ENCODE results near the gene GPAT3. TPM values are rescaled to one million over a fixed set of nuclear protein-coding genes. Genes with fewer than 3 reads are reported as not detected.

GPAT3 gene
- total and polyA plus RNA-seq, 2 of the 8 experiments (the other 6 are each of a cell fraction or from before 2014, with no cell fraction given) = 0.23 to 2.0 TPM

DNA sequence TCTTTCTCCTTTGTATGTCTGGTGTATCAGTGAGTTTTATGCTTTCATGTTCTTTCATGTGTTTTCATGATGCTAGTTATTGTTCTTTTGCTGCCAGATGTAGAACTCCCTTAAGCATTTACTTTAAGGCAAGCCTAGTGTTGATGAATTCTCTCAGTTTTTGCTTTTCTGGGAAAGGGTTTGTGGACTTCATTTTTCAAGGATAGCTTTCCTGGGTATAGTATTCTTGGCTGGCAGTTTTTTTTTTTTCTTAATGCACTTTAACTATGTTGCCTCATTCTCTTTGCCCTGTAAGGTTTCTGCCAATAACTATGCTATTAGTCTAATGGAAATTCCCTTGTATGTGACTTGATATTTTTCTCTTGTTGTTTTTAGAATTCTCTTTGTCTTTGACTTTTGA lies 77.1 kb downstream of the GPAT3 start:
- no peak overlapping the region for H2BK120ac ChIP-seq (replicated peaks; ENCODE audit: low read depth, low read length)
- H2BK5ac ChIP-seq (ENCODE audit: low read depth, low read length) = no peak overlapping the region
- ChIA-PET POLR2A (ENCODE audit: partially characterized antibody) (no interaction called here), CTCF (ENCODE audit: partially characterized antibody) (interaction anchor here (0.9 kb wide), 1 partner anchor 123 kb away, joined by 4 read pairs; no protein-coding TSS in a partner anchor)
- H3K56ac ChIP-seq (replicated peaks; ENCODE audit: insufficient read length, low read depth, low read length) = no peak overlapping the region
- H3K9ac ChIP-seq (replicated peaks in 1 of 4; ENCODE audit: extremely low read depth in 1 of 4, low read depth in 3 of 4, low read length in 3 of 4) = no peak overlapping the region
- no peak overlapping the region for H3K4me2 ChIP-seq (ENCODE audit: insufficient read depth in 1 of 2, low read depth in 2 of 2, low read length in 2 of 2)
- no peaks in the 10 kb centered on the region for H3K27me3 ChIP-seq (replicated peaks in 1 of 4; ENCODE audit: control insufficient read depth in 3 of 4, extremely low read depth in 1 of 4, insufficient read depth in 3 of 4, low read length in 3 of 4)
- H3K23ac ChIP-seq (ENCODE audit: insufficient read length) = no peak overlapping the region
- no peak overlapping the region for H2AFZ ChIP-seq (ENCODE audit: low read length)
- H3K14ac ChIP-seq (ENCODE audit: insufficient read length) = no peak overlapping the region
- H4K5ac ChIP-seq (ENCODE audit: insufficient read length, low read depth, low read length) = no peak overlapping the region
- no peak overlapping the region for H2BK15ac ChIP-seq (ENCODE audit: low read length)
- H3K79me2 ChIP-seq (ENCODE audit: control insufficient read depth in 1 of 2, insufficient read depth in 2 of 2, low read length in 2 of 2) = no peaks in the 10 kb centered on the region
- DNase-seq (ENCODE audit: low read depth in 1 of 2, low spot score in 2 of 2) = no peak
- no peak for FAIRE-seq
- no peak overlapping the region for H2BK12ac ChIP-seq (ENCODE audit: low read depth, low read length)
- H4K8ac ChIP-seq (ENCODE audit: extremely low read depth, insufficient read depth, low read length) = no peak overlapping the region
- H4K20me1 ChIP-seq (replicated peaks in 1 of 2; ENCODE audit: control insufficient read depth in 1 of 2, insufficient read depth in 2 of 2, low read length in 2 of 2) = no peaks in the 10 kb centered on the region
- H3K23me2 ChIP-seq (ENCODE audit: low read depth, low read length) = no peaks in the 10 kb centered on the region
- TF ChIP-seq BACH1 (IDR thresholded peaks at IDR 0.05; ENCODE audit: low read length) = no peak
- no peak for TF ChIP-seq SAP30 (IDR thresholded peaks at IDR 0.05; ENCODE audit: insufficient read depth, insufficient replicate concordance, low read length)
- no peak for TF ChIP-seq POU5F1 (IDR thresholded peaks at IDR 0.05; ENCODE audit: low read depth, low read length)
- no peak for TF ChIP-seq CREB1 (IDR thresholded peaks at IDR 0.05)
- no peak for TF ChIP-seq JUN (IDR thresholded peaks at IDR 0.05; ENCODE audit: low read depth, low read length)
- TF ChIP-seq RAD21 (IDR thresholded peaks at IDR 0.05 in 1 of 2, conservative IDR thresholded peaks at IDR 0.05 in 1 of 2; ENCODE audit: low read depth in 2 of 2, low read length in 2 of 2) = no peak
- TF ChIP-seq POLR2A (IDR thresholded peaks at IDR 0.05; ENCODE audit: control extremely low read depth in 1 of 2, low read depth in 2 of 2, low read length in 2 of 2) = no peak
- TF ChIP-seq SUZ12 (IDR thresholded peaks at IDR 0.05; ENCODE audit: low read length) = no peak
- H3K4me1 ChIP-seq (replicated peaks in 1 of 4; ENCODE audit: control insufficient read depth in 3 of 4, insufficient read depth in 4 of 4, low read length in 3 of 4) = peaks cover 0 to 3% (median 0%) of the 10 kb centered on the region in 4 experiments; a peak in 1 of 7 replicates
- no peaks in the 10 kb centered on the region for H3K79me1 ChIP-seq (ENCODE audit: low read depth, low read length)
- H3K27ac ChIP-seq (ENCODE audit: low read depth, low read length) = no peak overlapping the region
- no peak overlapping the region for H3K18ac ChIP-seq (ENCODE audit: extremely low read depth, low read length)
- no peak overlapping the region for H3K4me3 ChIP-seq (ENCODE audit: extremely low read depth in 1 of 4, insufficient read depth in 2 of 4, low read depth in 3 of 4, low read length in 4 of 4)
- no peak overlapping the region for H2AK5ac ChIP-seq (ENCODE audit: low read depth, low read length)
- no peaks in the 10 kb centered on the region for H3K36me3 ChIP-seq (ENCODE audit: control insufficient read depth in 2 of 4, insufficient read depth in 4 of 4, low read length in 3 of 4)
- no peak overlapping the region for H3K4ac ChIP-seq (replicated peaks; ENCODE audit: insufficient read length, low read depth, low read length)
- H4K91ac ChIP-seq (replicated peaks; ENCODE audit: insufficient read length, low read length) = no peak overlapping the region
- H2BK20ac ChIP-seq (ENCODE audit: low read length) = no peak overlapping the region
- peaks cover 4 to 6% of the 10 kb centered on the region in 2 experiments; a peak in 2 of 4 replicates for H3K9me3 ChIP-seq (ENCODE audit: insufficient read depth in 2 of 2, low read depth in 1 of 2, low read length in 1 of 2)

Measured in H1 (cell line).